ENCODE results near the gene SH3BP2.
A peak's percentile ranks its signal among the peaks of the same experiment; 100 is the strongest.

The SH3BP2 gene

GRCh38 chr4:2796849-2797544 lies 4.1 kb downstream of the SH3BP2 start:
- H3K4me3 ChIP-seq (replicated peaks; ENCODE audit: low read depth, low read length), result no peak overlapping the region
- no peak for DNase-seq (ENCODE audit: low read depth)
- no peak for TF ChIP-seq CTCF (IDR thresholded peaks at IDR 0.05; ENCODE audit: low read length, missing control alignments)

- TF ChIP-seq CTCF (IDR thresholded peaks at IDR 0.05; ENCODE audit: low read length, missing control alignments), result no peak
- DNase-seq (ENCODE audit: low read depth), result no peak
- H3K4me3 ChIP-seq (replicated peaks; ENCODE audit: low read depth, low read length), result no peak overlapping the region
These were observed 4.8 kb downstream of the SH3BP2 start for GRCh38 chr4:2797545-2798305.

- TF ChIP-seq CTCF (IDR thresholded peaks at IDR 0.05; ENCODE audit: low read length, missing control alignments), result no peak
- no peak overlapping the region for H3K4me3 ChIP-seq (replicated peaks; ENCODE audit: low read depth, low read length)
- peak; percentile 60 for DNase-seq (ENCODE audit: low read depth)
These were observed 5.7 kb downstream of the SH3BP2 start for GRCh38 chr4:2798399-2799223.

GRCh38 chr4:2799224-2799911 lies 6.5 kb downstream of the SH3BP2 start:
- no peak for DNase-seq (ENCODE audit: low read depth)
- H3K4me3 ChIP-seq (replicated peaks; ENCODE audit: low read depth, low read length), result no peak overlapping the region
- TF ChIP-seq CTCF (IDR thresholded peaks at IDR 0.05; ENCODE audit: low read length, missing control alignments), result no peak

- H3K4me3 ChIP-seq (replicated peaks; ENCODE audit: low read depth, low read length), result no peak overlapping the region
These were observed 7.2 kb downstream of the SH3BP2 start for GRCh38 chr4:2799971-2800690.

More at GRCh38 chr4:2799971-2800690, 7.2 kb downstream of the SH3BP2 start:
- TF ChIP-seq CTCF (IDR thresholded peaks at IDR 0.05; ENCODE audit: low read length, missing control alignments), result no peak
- DNase-seq (ENCODE audit: low read depth), result no peak
